IPS-18a (cell line): ENCODE measurements around the gene ADCY2.

Source experiments
- H3K27ac ChIP-seq: one replicate; pipeline ENCODE4 v1.5.1; 2013; ENCODE audit warnings: low read length
- H3K27me3 ChIP-seq: one replicate; pipeline ENCODE4 v1.6.1; 2013; ENCODE audit warnings: mild to moderate bottlenecking, low read length; ENCODE audit not compliant: control insufficient read depth, insufficient read depth
- H3K36me3 ChIP-seq: one replicate; pipeline ENCODE4 v1.6.1; 2013; ENCODE audit warnings: low read depth, low read length; ENCODE audit not compliant: control insufficient read depth
- H3K4me1 ChIP-seq: one replicate; pipeline ENCODE4 v1.6.1; 2013; ENCODE audit warnings: low read depth, low read length; ENCODE audit not compliant: control insufficient read depth
- H3K4me3 ChIP-seq: one replicate; pipeline ENCODE4 v1.5.1; 2013; ENCODE audit warnings: low read length
- H3K9ac ChIP-seq: one replicate; pipeline ENCODE4 v1.6.1; 2013; ENCODE audit warnings: mild to moderate bottlenecking, low read length, moderate library complexity
- H3K9me3 ChIP-seq: one replicate; pipeline ENCODE4 v1.6.1; 2013; ENCODE audit warnings: low read depth, low read length; ENCODE audit not compliant: control insufficient read depth

ADCY2 gene

GRCh38 chr5:7676455-7676854 lies 280.5 kb downstream of the ADCY2 start:
- Histone ChIP-seq H3K36me3 (no peaks in the 10 kb centered on the region), H3K27me3 (no peaks in the 10 kb centered on the region), H3K9ac (no peak overlapping the region), H3K9me3 (no peaks in the 10 kb centered on the region), H3K27ac (no peak overlapping the region), H3K4me1 (no peaks in the 10 kb centered on the region), H3K4me3 (no peak overlapping the region)

- no peaks in the 10 kb centered on the region for H3K27me3 ChIP-seq
- no peaks in the 10 kb centered on the region for H3K4me1 ChIP-seq
- H3K27ac ChIP-seq = no peak overlapping the region
- no peaks in the 10 kb centered on the region for H3K9me3 ChIP-seq
- H3K4me3 ChIP-seq = no peak overlapping the region
- H3K9ac ChIP-seq = no peak overlapping the region
- no peaks in the 10 kb centered on the region for H3K36me3 ChIP-seq
Observed at GRCh38 chr5:7678030-7678429, 282.1 kb downstream of the ADCY2 start.

GRCh38 chr5:7679663-7680062 lies 283.7 kb downstream of the ADCY2 start:
- Histone ChIP-seq H3K27ac (no peak overlapping the region), H3K4me3 (no peak overlapping the region), H3K9me3 (no peaks in the 10 kb centered on the region), H3K4me1 (no peaks in the 10 kb centered on the region), H3K36me3 (no peaks in the 10 kb centered on the region), H3K27me3 (no peaks in the 10 kb centered on the region), H3K9ac (no peak overlapping the region)

GRCh38 chr5:7680260-7680659 lies 284.3 kb downstream of the ADCY2 start:
- Histone ChIP-seq H3K27ac (no peak overlapping the region), H3K4me1 (no peaks in the 10 kb centered on the region), H3K27me3 (no peaks in the 10 kb centered on the region), H3K9me3 (no peaks in the 10 kb centered on the region), H3K9ac (no peak overlapping the region), H3K4me3 (no peak overlapping the region), H3K36me3 (no peaks in the 10 kb centered on the region)

GRCh38 chr5:7682379-7682778 lies 286.4 kb downstream of the ADCY2 start:
- Histone ChIP-seq H3K27me3 (no peaks in the 10 kb centered on the region), H3K27ac (no peak overlapping the region), H3K9ac (no peak overlapping the region), H3K4me1 (no peaks in the 10 kb centered on the region), H3K9me3 (no peaks in the 10 kb centered on the region), H3K4me3 (no peak overlapping the region), H3K36me3 (no peaks in the 10 kb centered on the region)

- no peak overlapping the region for H3K27ac ChIP-seq
- no peaks in the 10 kb centered on the region for H3K9me3 ChIP-seq
- no peaks in the 10 kb centered on the region for H3K27me3 ChIP-seq
- no peak overlapping the region for H3K4me3 ChIP-seq
- no peaks in the 10 kb centered on the region for H3K4me1 ChIP-seq
- no peaks in the 10 kb centered on the region for H3K36me3 ChIP-seq
- H3K9ac ChIP-seq = no peak overlapping the region
Observed at GRCh38 chr5:7683753-7684152, 287.8 kb downstream of the ADCY2 start.

GRCh38 chr5:7684826-7685225 lies 288.9 kb downstream of the ADCY2 start:
- no peak overlapping the region for H3K4me3 ChIP-seq
- H3K36me3 ChIP-seq = no peaks in the 10 kb centered on the region
- H3K27ac ChIP-seq = no peak overlapping the region
- H3K4me1 ChIP-seq = no peaks in the 10 kb centered on the region
- H3K9me3 ChIP-seq = no peaks in the 10 kb centered on the region
- H3K27me3 ChIP-seq = no peaks in the 10 kb centered on the region
- H3K9ac ChIP-seq = no peak overlapping the region

- Histone ChIP-seq H3K4me1 (no peaks in the 10 kb centered on the region), H3K27me3 (no peaks in the 10 kb centered on the region), H3K36me3 (peaks cover 4% of the 10 kb centered on the region), H3K4me3 (no peak overlapping the region), H3K9ac (no peak overlapping the region), H3K9me3 (no peaks in the 10 kb centered on the region), H3K27ac (no peak overlapping the region)
Observed at GRCh38 chr5:7686794-7687193, 290.9 kb downstream of the ADCY2 start.

GRCh38 chr5:7690557-7690956 lies 294.6 kb downstream of the ADCY2 start:
- H3K27ac ChIP-seq = no peak overlapping the region
- H3K4me1 ChIP-seq = no peaks in the 10 kb centered on the region
- H3K9ac ChIP-seq = no peak overlapping the region
- no peaks in the 10 kb centered on the region for H3K27me3 ChIP-seq
- peaks cover 4% of the 10 kb centered on the region for H3K36me3 ChIP-seq
- no peak overlapping the region for H3K4me3 ChIP-seq
- H3K9me3 ChIP-seq = no peaks in the 10 kb centered on the region

- Histone ChIP-seq H3K27ac (no peak overlapping the region), H3K4me3 (no peak overlapping the region), H3K9me3 (no peaks in the 10 kb centered on the region), H3K27me3 (no peaks in the 10 kb centered on the region), H3K36me3 (peaks cover 4% of the 10 kb centered on the region), H3K9ac (no peak overlapping the region), H3K4me1 (peaks cover 4% of the 10 kb centered on the region)
Observed at GRCh38 chr5:7705261-7705660, 309.3 kb downstream of the ADCY2 start.

- H3K9ac ChIP-seq = no peak overlapping the region
- H3K36me3 ChIP-seq = peaks cover 4% of the 10 kb centered on the region
- H3K27me3 ChIP-seq = no peaks in the 10 kb centered on the region
- no peaks in the 10 kb centered on the region for H3K9me3 ChIP-seq
- H3K4me1 ChIP-seq = peaks cover 4% of the 10 kb centered on the region
- H3K4me3 ChIP-seq = no peak overlapping the region
- H3K27ac ChIP-seq = no peak overlapping the region
Observed at GRCh38 chr5:7705736-7706135, 309.8 kb downstream of the ADCY2 start.

GRCh38 chr5:7706256-7706655 lies 310.3 kb downstream of the ADCY2 start:
- no peak overlapping the region for H3K27ac ChIP-seq
- H3K4me3 ChIP-seq = no peak overlapping the region
- H3K4me1 ChIP-seq = peaks cover 4% of the 10 kb centered on the region
- peaks cover 4% of the 10 kb centered on the region for H3K36me3 ChIP-seq
- no peaks in the 10 kb centered on the region for H3K27me3 ChIP-seq
- H3K9ac ChIP-seq = no peak overlapping the region
- no peaks in the 10 kb centered on the region for H3K9me3 ChIP-seq
